ENCODE measurements around the gene PDYN.

Gene PDYN

GRCh38 chr20:1949347-1950100 is 44.3 kb downstream of the PDYN start:
- no peak for DNase-seq

- no peak for DNase-seq
These were observed 46.4 kb downstream of the PDYN start for GRCh38 chr20:1947535-1947846.

- peak; percentile 21 to 60 for DNase-seq
These were observed 46.9 kb downstream of the PDYN start for GRCh38 chr20:1946762-1947534.

- no peak for DNase-seq
These were observed 47.5 kb downstream of the PDYN start for GRCh38 chr20:1946442-1946761.

- no peak for DNase-seq
These were observed 48.2 kb downstream of the PDYN start for GRCh38 chr20:1945660-1946059.

GRCh38 chr20:1945134-1945618 is 48.7 kb downstream of the PDYN start:
- DNase-seq: peak; percentile 31 to 69

- no peak for DNase-seq
These were observed 49.3 kb downstream of the PDYN start for GRCh38 chr20:1944345-1945091.

- DNase-seq: peak; percentile 19 to 74
These were observed 50.4 kb downstream of the PDYN start for GRCh38 chr20:1943275-1944002.

GRCh38 chr20:1942486-1943274 is 51.2 kb downstream of the PDYN start:
- no peak for DNase-seq

- DNase-seq: no peak
These were observed 51.8 kb downstream of the PDYN start for GRCh38 chr20:1942061-1942460.

- DNase-seq: no peak
These were observed 52.6 kb downstream of the PDYN start for GRCh38 chr20:1941226-1941625.

GRCh38 chr20:1940581-1940980 is 53.3 kb downstream of the PDYN start:
- DNase-seq: no peak

- no peak for DNase-seq
These were observed 54.6 kb downstream of the PDYN start for GRCh38 chr20:1939270-1939595.

- no peak for DNase-seq
These were observed 55.2 kb downstream of the PDYN start for GRCh38 chr20:1938464-1939269.

- DNase-seq: no peak
These were observed 56.4 kb downstream of the PDYN start for GRCh38 chr20:1937316-1937976.

- no peak for DNase-seq
These were observed 58.0 kb downstream of the PDYN start for GRCh38 chr20:1935696-1936366.

- DNase-seq: no peak
These were observed 58.9 kb downstream of the PDYN start for GRCh38 chr20:1934721-1935573.

GRCh38 chr20:1934156-1934555 is 59.7 kb downstream of the PDYN start:
- DNase-seq: no peak

- no peak for DNase-seq
These were observed 60.4 kb downstream of the PDYN start for GRCh38 chr20:1933465-1933870.

Measured in CD4-positive, alpha-beta T cell treated with Interferon alpha-2 for 1 hour (primary cell).